ENCODE measurements around the gene ODF2. TPM values are rescaled to one million over a fixed set of nuclear protein-coding genes. Genes with fewer than 3 reads are reported as not detected.
"Not testable (repeated sequence)": the region's sequence is repeated elsewhere in the genome, so short reads cannot be mapped to it uniquely, and the experiment has no call there.

The ODF2 gene
- 10 to 100 TPM; 12.6 to 19.1 TPM for total RNA-seq
- long read RNA-seq, transcript ODF2-201 (21 exons, 3,899 nt) = major isoform, 6 of 16 reads
- long read RNA-seq, partial matches to known transcripts = 5 of 16 reads
- long read RNA-seq, other reads (novel, unspliced or antisense) = 5 of 16 reads

DNA sequence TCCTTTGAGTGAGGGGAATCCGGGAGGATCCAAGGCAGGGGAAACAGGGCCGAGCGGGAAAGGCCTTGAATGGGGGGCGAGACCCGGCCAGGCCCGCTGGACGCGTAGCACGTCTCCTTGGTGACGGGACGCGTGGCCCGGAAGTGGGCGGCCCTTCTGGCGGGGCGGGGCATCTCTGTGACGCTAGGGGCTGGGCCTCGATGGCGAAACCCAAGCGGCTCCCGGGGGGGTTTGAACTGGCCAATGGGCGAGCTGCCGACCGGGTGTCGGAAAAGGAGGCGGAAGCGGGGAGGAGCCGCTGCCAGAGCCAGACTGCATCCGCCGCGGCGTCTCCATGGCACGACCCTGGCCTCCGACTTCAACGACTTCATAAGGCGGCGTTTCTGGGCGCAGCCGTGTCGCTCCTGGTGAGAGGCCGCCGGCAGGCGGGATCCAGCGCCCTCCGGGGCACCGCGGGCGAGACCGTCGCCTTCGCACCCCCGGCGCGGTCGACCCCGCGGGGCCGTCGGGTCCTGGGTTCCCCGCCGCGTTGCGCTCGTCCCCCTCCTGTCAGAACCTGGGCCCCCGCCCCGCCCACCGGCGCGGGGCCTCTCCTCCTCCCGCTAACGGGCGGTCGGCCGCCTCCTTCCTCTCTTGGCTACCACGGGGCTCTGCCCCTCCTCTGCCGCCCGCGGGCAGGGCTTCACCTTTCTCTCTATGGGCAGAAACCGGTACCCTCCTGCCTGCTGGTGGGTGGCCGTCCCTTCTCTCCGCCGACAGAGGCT lies at the start of gene ODF2:
Gene ODF2 (plus strand): TSS at position 158 of the 764 bp plus-strand sequence. CDS start 86 bp downstream, at position 244.
- ATAC-seq = peak; percentile 96 to 97
- DNase-seq = peak; percentile 98
- intact Hi-C loops (cut with DNase I) = loop anchor here in 1 of 2 donors (5.0 kb wide), 1 partner anchor 96 kb away; the partner anchor contains the start of gene SPTAN1

DNA sequence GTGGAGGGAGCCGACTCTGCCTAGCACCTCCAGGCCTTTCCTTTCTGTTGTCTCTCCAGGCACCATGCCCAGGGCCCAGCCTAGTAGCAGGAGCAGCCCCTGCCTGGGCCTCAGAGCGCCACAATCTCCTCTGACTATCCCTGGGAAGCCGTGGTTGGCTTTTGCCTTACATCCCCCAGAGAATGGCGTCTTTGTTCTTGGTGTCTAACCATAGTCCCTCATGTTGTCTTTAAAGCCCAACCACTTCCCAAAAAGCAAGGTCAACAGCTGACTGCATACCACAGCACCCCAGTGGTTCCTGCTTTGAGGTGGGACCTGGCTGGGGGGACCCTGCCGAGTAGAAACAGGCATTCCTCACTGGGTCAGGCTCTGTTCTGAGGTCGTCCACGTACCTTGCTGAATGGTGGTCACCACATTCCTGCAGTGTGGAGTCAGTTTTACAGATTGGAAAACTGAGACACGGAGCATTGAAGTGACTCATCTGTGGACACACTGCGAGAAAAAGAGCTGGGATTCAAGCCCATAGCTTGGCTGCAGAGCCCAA lies 48.9 kb upstream of the ODF2 start:
- intact Hi-C loops (cut with DNase I) = no loop called here
- ATAC-seq (no peak), DNase-seq (no peak)

DNA sequence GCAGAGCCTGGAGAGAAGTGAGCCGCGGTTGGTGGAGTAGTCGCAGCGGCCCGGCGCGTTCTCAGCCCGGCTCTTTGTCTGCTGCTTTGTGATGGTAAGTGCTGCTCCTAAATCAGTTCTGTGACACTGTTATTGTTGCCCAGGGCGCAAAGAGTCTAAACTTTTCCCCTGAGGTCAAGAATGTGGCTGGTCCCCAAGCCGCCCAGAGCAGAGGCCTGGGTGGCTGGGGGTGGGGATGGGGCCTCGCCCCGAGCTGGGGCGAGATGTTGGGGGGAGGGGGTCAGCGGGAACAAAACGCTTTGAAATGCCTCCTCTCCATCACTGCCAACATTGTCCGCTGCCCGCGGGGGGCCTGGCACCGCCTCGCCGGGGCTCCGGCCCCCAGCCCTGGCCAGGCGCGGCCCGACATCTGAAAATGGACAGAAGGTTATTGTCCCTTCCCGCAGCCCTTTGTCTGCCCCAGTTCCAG lies 46.8 kb upstream of the ODF2 start:
- ATAC-seq = no peak
- DNase-seq = no peak
- intact Hi-C loops (cut with DNase I) = no loop called here

DNA sequence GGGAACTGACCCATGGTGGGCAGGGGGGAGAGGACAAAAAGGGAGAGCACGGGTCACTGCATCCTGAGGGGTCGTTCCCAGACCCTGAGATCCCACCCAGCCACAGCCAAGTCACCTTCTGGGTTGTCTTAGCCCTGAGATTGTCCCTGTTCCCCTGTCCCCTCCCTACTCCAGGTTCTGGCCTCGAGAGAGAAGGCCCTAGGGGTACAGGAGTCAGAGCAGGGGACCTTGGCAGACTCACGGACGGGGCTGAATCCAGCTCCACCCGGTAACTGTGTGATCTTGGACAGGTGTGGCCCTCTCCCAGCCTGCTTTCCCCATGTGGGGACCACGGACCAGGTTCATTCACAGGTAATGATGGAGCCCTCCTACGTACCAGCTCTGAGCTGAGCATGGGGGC lies 46.4 kb upstream of the ODF2 start:
- ATAC-seq = no peak
- DNase-seq = no peak
- intact Hi-C loops (cut with DNase I) = no loop called here

DNA sequence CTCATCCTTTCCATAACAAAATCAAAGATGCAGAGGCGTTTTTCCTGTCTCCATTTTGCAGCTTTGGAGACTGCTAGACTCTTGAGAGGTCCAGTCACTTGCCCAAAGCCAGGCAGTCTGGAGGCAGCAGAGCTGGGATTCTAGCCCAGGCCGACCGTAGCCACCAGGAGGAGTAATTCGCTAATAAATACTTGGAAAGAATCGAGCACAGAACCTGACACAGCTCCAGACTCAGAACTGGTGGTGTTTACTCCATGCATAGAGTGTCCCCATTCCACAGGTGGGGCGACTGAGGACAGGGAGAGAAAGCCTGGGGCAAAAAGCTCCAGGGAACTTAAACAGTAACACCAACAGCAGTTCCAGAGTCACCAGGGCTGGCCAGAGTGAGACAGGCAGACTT lies 45.8 kb upstream of the ODF2 start:
- intact Hi-C loops (cut with DNase I) = loop anchor here in 1 of 2 donors (5.0 to 10.0 kb wide), 2 partner anchors 48 to 115 kb away; no protein-coding TSS in a partner anchor
- DNase-seq = no peak
- peak in 1 of 2 donors; percentile 12 for ATAC-seq

DNA sequence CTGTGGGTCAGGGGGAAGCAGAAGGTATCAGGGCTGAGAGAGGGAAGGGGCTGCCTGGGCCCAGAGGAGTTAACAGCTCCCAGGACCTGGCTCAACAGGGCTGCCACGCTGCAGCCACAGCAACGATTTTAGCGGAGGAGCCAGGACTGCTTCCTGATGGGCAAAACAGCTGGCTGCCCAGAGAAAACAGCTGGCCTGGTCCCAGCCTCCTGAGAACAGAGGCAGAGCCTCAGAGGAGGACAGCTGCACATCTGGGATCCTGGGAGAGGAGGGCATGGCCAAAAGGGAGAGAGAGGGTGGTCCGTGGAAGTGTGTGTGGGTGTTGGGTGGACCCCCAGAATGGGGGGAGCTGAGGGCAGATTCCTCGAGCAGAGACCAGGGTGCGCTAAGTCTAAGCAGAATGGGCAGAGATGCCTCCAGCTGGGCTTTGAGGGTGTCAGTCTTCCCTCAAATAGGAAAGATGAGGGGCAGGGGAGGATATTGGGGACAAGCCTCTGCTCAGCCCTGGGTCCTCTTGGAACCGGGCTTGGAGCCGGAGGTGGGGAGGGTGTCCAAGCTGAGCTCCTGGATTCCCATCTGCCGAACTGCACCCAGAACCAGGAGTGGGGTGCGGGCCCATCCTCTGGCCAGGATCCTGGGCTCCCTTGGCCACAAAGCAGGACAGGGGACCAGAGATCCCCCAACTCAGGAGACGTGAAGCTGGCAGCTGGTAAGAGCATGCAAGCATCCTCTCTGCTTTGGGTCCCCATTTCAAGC lies 44.3 kb upstream of the ODF2 start:
- intact Hi-C loops (cut with DNase I) = loop anchor here in 1 of 2 donors (5.0 to 10.0 kb wide), 2 partner anchors 49 to 117 kb away; no protein-coding TSS in a partner anchor
- ATAC-seq = no peak
- no peak for DNase-seq

DNA sequence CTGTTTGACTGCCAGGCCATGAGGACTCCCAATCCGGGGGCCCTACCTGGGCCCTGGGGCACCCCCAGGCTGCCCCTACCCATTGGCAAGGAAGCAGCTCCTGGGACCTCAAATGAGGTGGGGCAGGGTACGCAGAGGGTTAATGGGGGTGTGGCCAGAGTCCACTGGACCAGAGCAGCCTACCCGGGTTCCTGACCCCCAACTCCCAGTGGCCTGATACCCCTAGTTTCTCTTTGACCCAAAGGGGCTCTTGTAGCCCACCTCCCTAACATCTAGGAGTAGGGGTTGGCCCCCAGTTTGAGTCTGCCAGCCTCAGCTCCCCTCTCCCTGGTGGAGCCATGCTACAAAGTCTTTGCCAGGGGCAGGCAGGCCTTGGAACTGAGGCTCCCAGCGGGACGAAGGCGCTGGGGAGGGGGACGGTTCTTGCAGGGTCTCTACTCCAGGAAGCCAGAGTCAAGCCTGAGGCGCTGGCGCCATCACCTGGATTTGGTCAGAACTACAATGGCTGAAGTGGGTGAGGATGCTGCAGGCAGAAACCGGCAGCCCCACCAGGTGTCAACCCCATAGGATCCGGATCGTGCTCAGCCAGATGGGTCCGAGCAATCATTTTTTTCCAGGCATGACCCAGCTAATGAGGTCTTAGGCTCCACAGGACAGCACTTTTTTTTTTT lies 43.6 kb upstream of the ODF2 start:
- DNase-seq = no peak
- intact Hi-C loops (cut with DNase I) = loop anchor here in 1 of 2 donors (5.0 to 10.0 kb wide), 2 partner anchors 50 to 117 kb away; no protein-coding TSS in a partner anchor

DNA sequence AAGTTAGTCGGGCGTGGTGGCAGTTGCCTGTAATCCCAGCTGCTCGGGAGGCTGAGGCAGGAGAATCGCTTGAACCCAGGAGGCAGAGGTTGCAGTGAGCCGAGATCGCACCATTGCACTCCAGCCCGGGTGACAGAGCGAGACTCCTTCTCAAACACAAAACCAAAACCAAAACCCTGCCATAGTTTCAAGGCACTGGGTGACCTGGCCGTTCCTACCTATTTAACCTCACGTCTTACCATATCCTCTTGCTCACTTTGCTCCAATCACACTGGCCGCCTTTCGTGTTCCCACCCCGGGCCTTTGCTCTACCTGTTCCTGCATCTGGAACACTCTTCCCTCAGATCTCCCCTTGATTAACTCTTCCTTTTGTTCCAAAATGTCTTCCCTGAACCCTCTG lies 42.1 kb upstream of the ODF2 start:
- not testable (repeated sequence) for DNase-seq, ATAC-seq
- intact Hi-C loops (cut with DNase I) = loop anchor here in 1 of 2 donors (5.0 to 10.0 kb wide), 2 partner anchors 51 to 119 kb away; no protein-coding TSS in a partner anchor

More for the DNA sequence above, 43.6 kb upstream of the ODF2 start:
- ATAC-seq = no peak

DNA sequence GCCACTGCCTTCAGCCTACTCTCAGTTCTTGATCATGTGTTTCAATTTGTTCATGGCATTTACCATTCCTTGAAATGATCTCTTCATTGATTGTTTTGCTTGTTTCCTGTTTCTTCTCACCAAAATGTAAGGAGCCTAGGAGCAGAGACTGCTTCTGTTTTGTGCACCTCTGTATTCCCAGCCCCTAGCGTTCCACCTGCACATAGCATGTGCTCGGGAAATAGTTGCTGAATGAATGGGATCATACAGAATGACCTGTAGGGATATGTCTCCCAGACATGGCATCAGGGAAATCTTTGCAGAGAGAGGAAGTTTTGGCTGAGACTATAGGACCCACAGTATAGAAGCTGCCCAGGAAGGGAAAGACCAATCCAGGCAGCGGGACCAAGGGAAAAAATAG lies 41.3 kb upstream of the ODF2 start:
- DNase-seq = no peak
- intact Hi-C loops (cut with DNase I) = loop anchor here in 1 of 2 donors (5.0 to 10.0 kb wide), 2 partner anchors 52 to 120 kb away; no protein-coding TSS in a partner anchor
- no peak for ATAC-seq

DNA sequence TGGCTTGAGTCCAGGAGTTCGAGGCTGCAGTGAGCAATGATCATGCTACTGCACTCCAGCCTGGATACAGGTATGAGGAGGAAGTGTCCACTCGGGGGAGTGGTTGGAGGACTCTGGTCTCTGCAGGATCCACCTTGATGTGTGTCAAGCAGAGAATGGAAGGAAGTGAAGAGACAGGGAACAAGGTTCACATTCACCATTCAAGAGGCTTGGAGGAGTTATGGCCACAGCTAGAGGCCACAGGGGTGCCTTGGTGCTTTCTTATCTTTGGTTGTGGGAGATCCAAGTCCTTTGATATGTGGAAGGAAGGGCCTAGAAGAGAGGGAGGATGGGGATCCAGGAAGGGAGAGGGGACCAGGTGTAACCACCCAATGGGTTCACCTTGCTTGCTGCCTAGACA lies 40.5 kb upstream of the ODF2 start:
- intact Hi-C loops (cut with DNase I) = loop anchor here in 1 of 2 donors (10.0 kb wide), 1 partner anchor 120 kb away; no protein-coding TSS in a partner anchor
- DNase-seq (no peak), ATAC-seq (no peak)

DNA sequence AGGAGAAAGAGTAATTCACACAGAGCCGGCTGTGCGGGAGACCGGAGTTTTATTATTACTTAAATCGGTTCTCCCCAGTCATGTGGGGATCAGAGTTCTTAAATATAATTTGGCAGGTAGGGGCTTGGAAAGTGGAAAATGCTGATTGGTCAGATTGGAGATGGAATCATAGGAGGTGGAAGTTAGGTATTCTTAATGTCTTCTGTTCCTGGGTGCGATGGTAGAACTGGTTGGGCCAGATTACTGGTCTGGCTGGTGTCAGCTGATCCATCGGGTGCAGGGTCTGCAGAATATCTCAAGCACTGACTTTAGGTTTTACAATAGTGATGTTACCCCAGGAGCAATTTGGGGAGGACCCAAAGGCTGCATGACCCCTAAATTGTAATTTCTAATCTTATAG lies 39.8 kb upstream of the ODF2 start:
- no peak for DNase-seq
- intact Hi-C loops (cut with DNase I) = loop anchor here in 1 of 2 donors (10.0 kb wide), 1 partner anchor 121 kb away; no protein-coding TSS in a partner anchor
- no peak for ATAC-seq

DNA sequence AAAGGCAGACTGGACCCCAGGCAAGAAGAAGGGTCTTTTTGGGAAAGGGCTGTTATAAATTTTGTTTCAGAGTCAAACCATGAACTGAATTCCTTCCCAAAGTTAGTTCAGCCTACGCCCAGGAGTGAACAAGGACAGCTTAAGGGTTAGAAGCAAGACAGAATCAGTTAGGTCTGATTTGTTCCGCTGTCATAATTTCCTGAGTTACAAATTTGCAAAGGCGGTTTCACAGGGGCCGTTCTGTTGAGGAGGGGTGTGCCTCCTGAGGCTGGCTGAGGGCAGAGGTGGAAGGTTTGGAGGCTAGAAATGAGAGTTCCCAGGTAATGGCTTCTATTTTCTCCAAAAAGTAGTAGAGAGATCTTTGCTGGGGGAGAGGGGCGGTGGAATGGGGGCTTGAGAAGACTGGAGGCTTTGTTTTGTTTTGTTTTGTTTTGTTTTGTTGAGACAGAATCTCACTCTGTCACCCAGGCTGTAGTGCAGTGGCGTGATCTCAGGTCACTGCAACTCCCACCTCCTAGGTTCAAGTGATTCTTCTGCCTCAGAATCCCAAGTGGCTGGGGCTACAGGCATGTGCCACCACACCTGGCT lies 39.3 kb upstream of the ODF2 start:
- no peak for ATAC-seq
- intact Hi-C loops (cut with DNase I) = loop anchor here in 1 of 2 donors (10.0 kb wide), 1 partner anchor 122 kb away; no protein-coding TSS in a partner anchor

DNA sequence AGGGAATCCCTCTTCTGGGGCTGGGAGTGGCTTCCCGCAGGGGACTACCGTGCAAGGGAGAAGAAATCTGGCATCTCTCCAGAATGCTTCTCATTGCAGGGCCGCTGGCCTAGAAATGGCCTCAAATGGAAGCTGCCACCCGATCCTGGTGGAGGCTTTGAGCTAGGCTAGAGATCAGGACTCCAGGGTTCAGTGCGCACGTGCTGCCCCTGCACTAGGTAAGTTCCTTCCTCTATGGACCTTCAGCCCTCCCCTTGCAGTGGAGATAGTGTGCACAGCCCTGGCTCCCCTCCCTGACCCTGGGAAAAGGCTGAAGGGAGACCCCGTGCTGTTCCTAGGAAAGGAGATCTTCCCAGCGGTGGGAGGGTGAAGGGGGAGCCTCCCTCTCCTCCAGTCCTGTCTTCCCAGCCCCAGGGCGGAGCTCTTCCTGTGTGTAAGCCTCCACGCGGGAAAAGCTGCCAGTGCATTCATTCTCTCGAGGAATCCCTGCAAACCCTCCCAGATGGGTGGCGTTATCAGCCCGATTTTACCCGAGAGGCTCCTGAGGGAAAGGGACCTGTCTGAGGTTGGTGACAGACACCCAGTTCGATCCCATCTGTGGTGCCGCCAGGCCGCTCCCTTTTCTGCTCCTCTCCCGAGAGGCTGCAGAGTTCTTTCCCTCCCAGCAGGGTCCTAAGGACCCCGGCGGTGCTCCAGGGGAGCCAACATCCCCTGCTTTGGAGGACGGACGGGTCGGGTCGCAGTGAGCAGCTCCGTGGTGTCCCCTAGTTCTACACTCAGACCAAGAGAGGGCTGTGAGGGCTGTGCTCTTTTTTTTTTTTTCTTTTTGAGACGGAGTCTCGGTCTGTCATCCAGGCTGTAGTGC lies 36.5 kb upstream of the ODF2 start:
- intact Hi-C loops (cut with DNase I) = loop anchor here in 1 of 2 donors (10.0 kb wide), 1 partner anchor 124 kb away; no protein-coding TSS in a partner anchor
- ATAC-seq (no peak), DNase-seq (no peak)

More for the DNA sequence above, 39.3 kb upstream of the ODF2 start:
- no peak for DNase-seq

DNA sequence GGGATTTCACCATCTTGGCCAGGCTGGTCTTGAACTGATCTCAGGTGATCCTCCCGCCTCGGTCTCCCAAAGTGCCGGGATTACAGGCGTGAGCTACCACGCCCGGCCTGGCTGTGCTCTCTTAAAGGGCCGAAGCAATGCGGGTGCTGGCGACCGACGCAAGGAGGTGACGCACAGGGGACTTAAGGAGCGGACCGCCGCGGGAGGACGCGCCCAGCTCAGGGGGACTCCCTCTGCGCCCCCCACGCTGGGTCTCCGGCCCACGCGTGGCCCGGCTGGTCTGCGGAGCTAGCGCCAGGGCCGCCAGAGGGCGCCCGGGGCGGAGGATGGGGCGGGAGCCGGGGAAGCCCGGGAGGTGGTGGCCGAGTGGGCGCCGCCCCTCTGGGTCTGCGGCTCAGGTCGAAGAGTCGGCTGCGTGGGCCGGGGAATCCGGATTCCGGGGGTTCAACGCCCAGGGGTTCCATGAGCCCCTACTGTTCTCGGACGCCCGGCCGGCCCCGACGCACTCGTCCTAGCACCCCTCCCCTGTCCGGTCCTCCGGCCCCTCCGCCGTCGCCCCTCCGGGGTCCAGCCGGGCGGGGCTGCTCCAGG lies 35.7 kb upstream of the ODF2 start:
- intact Hi-C loops (cut with DNase I) = no loop called here
- ATAC-seq = peak; percentile 93 to 94
- DNase-seq = peak; percentile 81

DNA sequence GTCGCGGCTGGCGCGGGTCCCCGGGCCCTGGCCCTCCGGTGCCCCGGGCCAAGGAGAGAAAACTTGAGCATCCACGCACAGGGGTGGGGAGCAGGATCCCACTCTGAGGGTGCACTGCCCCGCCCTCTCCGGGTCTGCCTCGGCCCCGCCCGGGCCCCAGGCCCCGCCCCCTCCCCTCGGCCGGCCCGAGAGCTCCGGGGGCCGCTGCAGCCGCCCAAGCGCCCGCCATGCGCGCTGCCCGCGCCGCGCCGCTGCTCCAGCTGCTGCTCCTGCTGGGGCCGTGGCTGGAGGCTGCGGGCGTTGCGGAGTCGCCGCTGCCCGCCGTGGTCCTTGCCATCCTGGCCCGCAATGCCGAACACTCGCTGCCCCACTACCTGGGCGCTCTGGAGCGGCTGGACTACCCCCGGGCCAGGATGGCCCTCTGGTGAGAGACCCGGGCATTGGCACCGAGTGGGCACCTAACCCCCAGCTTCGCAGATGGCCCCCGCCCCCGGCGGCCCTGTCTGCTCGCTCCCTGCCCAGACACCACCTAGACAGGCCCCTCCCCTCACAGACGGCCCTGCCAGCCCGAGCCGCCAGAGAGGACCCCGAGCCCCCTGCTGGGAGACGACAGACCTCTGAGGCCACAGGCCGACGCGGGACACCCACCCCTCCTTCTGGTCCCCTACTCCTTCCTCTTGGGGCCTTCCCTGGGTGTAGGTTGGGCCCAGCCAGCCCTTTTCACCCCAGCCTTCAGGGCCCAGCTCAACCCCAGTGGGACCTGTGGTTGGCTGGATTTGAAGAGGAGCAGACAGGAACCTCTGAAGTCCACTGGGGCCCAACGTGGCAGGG lies 34.9 kb upstream of the ODF2 start, which contains the start of gene CERCAM:
Gene CERCAM (plus strand): TSS at position 207 of the 831 bp plus-strand sequence. CDS start 21 bp downstream, at position 228.
- ATAC-seq = peak; percentile 94 to 95
- peak; percentile 76 for DNase-seq
- intact Hi-C loops (cut with DNase I) = no loop called here

Measured in left cardiac atrium (tissue), 4 donors.